ENCODE measurements around the gene FAXDC2. TPM values are rescaled to one million over a fixed set of nuclear protein-coding genes. Genes with fewer than 3 reads are reported as not detected.

The FAXDC2 gene
- total and polyA plus RNA-seq, 2 of the 13 experiments (the other 11 are each of a cell fraction or from before 2014, with no cell fraction given) = 4.7 to 58.8 TPM

DNA sequence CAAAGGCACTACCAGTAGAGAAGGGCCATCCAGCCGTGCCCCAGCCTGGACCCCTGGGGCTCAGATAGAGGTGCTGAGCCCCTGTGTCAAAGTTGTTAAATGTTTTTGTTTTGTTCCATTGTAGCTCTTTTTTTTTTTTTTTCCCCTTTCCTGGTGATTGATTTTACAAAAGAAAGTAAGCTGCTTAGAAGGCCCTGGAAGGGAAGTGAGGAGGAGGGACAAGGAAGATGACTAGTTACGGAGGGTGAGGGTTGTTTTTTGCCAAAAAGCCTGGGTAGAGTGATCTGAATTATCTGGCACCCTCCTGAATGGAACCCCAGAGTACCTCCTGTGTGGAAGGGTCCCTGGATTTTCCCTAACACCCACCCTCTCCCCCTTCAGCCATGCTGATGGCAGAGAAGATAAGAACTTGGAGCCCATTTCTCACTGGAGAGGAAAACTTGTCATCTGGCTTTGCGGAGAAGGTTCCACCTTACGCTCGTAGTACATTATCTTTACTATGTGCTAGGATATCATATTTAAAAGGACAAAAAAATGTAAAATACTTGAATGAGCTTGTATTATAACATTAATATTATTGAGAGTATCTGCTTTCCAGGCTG is 33.4 kb downstream of the FAXDC2 start:
- CTCF ChIA-PET (ENCODE audit: low intra/inter-chr PET ratio, low total read pairs) = no interaction called here
- Histone ChIP-seq H3K79me2 (ENCODE audit: insufficient read depth, low read length) (no peaks in the 10 kb centered on the region), H3K9me3 (ENCODE audit: low read length) (no peaks in the 10 kb centered on the region), H3K4me3 (replicated peaks in 1 of 3; ENCODE audit: insufficient read depth in 1 of 3, low read depth in 2 of 3, low read length in 3 of 3) (no peak overlapping the region), H4K20me1 (ENCODE audit: insufficient read depth, low read length) (peaks cover 3% of the 10 kb centered on the region), H3K4me1 (ENCODE audit: insufficient read depth, low read length) (peaks cover 23% of the 10 kb centered on the region), H3K36me3 (replicated peaks in 1 of 2; ENCODE audit: control insufficient read depth in 1 of 2, insufficient read depth in 2 of 2, low read length in 2 of 2) (peaks cover 21 to 62% of the 10 kb centered on the region in 2 experiments), H3K27me3 (ENCODE audit: control insufficient read depth in 1 of 2, insufficient read depth in 2 of 2, low read length in 2 of 2) (no peaks in the 10 kb centered on the region), H3K9ac (ENCODE audit: insufficient read depth, low read depth, low read length) (no peak overlapping the region), H2AFZ (ENCODE audit: low read length) (no peak overlapping the region), H3K27ac (ENCODE audit: extremely low read length, insufficient read depth, low read length) (no peak overlapping the region), H3K4me2 (ENCODE audit: low read depth, low read length) (no peak overlapping the region)
- DNase-seq (ENCODE audit: low spot score) (no peak), ATAC-seq (no peak), FAIRE-seq (no peak)
- in situ Hi-C loops (cut with HindIII; ENCODE audit: extremely low pct_ligation_motif_present, low pct_unique_long_range_greater_than_20kb) (no loop called here), intact Hi-C loops (cut with micrococcal nuclease; ENCODE audit: unreplicated experiment) (loop anchor here (5.0 kb wide), 1 partner anchor 40 kb away; the partner anchor contains the start of gene CNOT8)
- 98% methylated on average over 5 of the region's 5 CpGs for WGBS (ENCODE audit: low lambda C conversion rate)
- POLR2A ChIA-PET = interaction anchor here (1.0 kb wide), 1 partner anchor 42 kb away, joined by 3 read pairs; the partner anchor contains the start of gene CNOT8
- no TSS peak for BruUV-seq (replicated peaks)
- TF ChIP-seq HOXA9 (CRISPR knock-in tag; IDR thresholded peaks at IDR 0.05; ENCODE audit: borderline replicate concordance) (no peak), RBM22 (optimal IDR thresholded peaks at IDR 0.05; ENCODE audit: low read length) (peak; percentile 41)

DNA sequence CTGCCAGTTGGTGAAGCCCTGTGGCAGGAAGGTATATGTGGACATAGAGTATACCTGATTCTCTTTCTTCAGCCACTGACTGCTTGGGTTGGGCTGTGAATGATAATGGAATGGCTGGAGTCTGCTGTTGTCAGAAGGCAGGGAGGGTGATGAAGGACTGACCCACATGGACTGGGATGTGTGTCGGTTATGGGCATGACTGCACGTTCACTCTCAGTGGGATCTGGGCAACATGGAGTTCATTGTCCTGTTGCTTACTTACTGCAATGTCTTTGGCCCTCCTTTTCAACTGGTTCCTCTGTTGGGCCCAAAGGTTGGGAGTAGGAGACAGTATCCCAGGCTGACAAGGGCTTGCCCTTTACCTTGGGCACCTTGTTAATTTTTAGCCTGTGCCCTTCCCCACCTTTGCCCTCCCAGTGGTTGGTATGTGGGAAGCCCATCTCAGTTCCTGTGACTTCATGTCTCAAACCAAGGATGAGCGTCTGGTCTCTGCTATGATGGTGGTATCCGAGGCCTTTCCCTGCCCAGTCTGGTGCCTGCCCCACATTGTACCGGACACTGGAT is 34.6 kb downstream of the FAXDC2 start:
- intact Hi-C loops (cut with micrococcal nuclease; ENCODE audit: unreplicated experiment) (loop anchor here (5.0 kb wide), 1 partner anchor 42 kb away; the partner anchor contains the start of gene CNOT8), in situ Hi-C loops (cut with HindIII; ENCODE audit: extremely low pct_ligation_motif_present, low pct_unique_long_range_greater_than_20kb) (no loop called here)
- ATAC-seq = peak; percentile 33

More for the DNA sequence above, 34.6 kb downstream of the FAXDC2 start:
- no peaks in the 10 kb centered on the region for H3K79me2 ChIP-seq (ENCODE audit: insufficient read depth, low read length)
- DNase-seq (ENCODE audit: low spot score) (no peak), FAIRE-seq (no peak)
- H4K20me1 ChIP-seq (ENCODE audit: insufficient read depth, low read length) = peaks cover 3% of the 10 kb centered on the region
- no peak overlapping the region for H2AFZ ChIP-seq (ENCODE audit: low read length)
- H3K36me3 ChIP-seq (replicated peaks in 1 of 2; ENCODE audit: control insufficient read depth in 1 of 2, insufficient read depth in 2 of 2, low read length in 2 of 2) = peaks cover 25 to 64% of the 10 kb centered on the region in 2 experiments
- CTCF ChIA-PET (ENCODE audit: low intra/inter-chr PET ratio, low total read pairs) = no interaction called here
- TF ChIP-seq BCL6 (CRISPR knock-in tag; IDR thresholded peaks at IDR 0.05) = no peak
- TF ChIP-seq IRF2 (CRISPR knock-in tag; IDR thresholded peaks at IDR 0.05) = 0 out of 2 replicates have a peak, but pooled peaks have one; percentile 11
- peak; percentile 94 for TF ChIP-seq RBM22 (optimal IDR thresholded peaks at IDR 0.05; ENCODE audit: low read length)
- H3K27me3 ChIP-seq (ENCODE audit: control insufficient read depth in 1 of 2, insufficient read depth in 2 of 2, low read length in 2 of 2) = no peaks in the 10 kb centered on the region
- WGBS (ENCODE audit: low lambda C conversion rate) = 93% methylated on average over 5 of the region's 5 CpGs
- no TSS peak for BruUV-seq (replicated peaks)
- H3K27ac ChIP-seq (ENCODE audit: extremely low read length, insufficient read depth, low read length) = no peak overlapping the region
- no peak overlapping the region for H3K4me3 ChIP-seq (replicated peaks in 1 of 3; ENCODE audit: insufficient read depth in 1 of 3, low read depth in 2 of 3, low read length in 3 of 3)
- no peak overlapping the region for H3K4me2 ChIP-seq (ENCODE audit: low read depth, low read length)
- POLR2A ChIA-PET = no interaction called here
- no peaks in the 10 kb centered on the region for H3K9me3 ChIP-seq (ENCODE audit: low read length)
- H3K9ac ChIP-seq (ENCODE audit: insufficient read depth, low read depth, low read length) = no peak overlapping the region
- peaks cover 21% of the 10 kb centered on the region for H3K4me1 ChIP-seq (ENCODE audit: insufficient read depth, low read length)

Data from HepG2 (cell line).